Inferior parietal cortex (tissue), 1 donor: ENCODE results near the gene PNLIP.

Experiments
- DNase-seq: peaks from one replicate; pipeline ENCODE4 v3.0.0-alpha.2; 2016; ENCODE audit errors: extremely low spot score

PNLIP gene

DNA sequence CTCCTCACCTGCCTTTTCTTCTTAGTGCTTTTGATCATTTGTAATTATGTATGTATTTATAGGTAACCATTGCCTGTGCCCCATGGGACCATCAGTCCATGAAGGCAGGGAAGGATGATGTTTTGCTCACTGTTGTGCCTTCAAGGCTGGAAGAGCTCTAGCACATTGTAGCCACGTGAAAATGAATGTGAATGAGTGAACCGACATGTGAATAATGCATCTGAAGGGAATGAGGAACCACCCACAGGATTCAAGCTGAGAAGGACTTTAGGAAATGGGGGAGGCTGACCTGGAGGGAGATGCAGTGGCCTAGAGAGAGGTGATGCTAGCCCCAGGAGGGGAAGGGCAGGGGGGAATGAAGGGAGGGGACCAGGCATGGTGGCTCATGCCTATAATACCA lies 69.1 kb downstream of the PNLIP start:
- DNase-seq = no peak

DNA sequence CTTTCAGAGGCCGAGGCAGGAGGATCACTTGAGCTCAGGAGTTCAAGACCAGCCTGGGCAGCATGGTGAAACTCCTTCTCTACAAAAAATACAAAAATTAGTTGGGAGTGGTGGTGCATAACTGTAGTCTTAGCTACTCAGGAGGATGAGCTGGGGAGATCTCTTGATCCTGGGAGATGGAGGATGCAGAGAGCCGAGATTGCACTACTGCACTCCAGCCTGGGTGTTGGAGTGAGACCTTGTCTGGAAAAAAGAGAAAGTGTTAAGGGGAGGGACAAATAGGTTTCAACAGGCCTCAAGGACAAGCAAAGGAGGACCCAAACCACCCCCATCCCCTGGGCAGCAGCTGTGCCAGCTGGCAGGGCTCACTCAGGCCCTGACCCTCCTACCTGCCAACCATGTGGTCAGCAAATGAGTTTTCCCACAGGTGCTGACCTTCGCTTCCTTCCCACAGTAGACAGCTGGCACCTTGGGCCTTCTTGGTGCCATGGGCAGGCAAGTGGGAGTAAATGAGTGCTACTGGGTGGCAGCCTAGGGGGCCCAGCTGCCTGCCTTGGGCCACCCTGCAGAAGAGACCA lies 69.6 kb downstream of the PNLIP start:
- no peak for DNase-seq
